ENCODE data around the gene ABT1.

ABT1 gene

GRCh38 chr6:26569433-26569764 is 27.4 kb upstream of the ABT1 start:
- no peak for TF ChIP-seq CTCF (IDR thresholded peaks at IDR 0.05)

DNA sequence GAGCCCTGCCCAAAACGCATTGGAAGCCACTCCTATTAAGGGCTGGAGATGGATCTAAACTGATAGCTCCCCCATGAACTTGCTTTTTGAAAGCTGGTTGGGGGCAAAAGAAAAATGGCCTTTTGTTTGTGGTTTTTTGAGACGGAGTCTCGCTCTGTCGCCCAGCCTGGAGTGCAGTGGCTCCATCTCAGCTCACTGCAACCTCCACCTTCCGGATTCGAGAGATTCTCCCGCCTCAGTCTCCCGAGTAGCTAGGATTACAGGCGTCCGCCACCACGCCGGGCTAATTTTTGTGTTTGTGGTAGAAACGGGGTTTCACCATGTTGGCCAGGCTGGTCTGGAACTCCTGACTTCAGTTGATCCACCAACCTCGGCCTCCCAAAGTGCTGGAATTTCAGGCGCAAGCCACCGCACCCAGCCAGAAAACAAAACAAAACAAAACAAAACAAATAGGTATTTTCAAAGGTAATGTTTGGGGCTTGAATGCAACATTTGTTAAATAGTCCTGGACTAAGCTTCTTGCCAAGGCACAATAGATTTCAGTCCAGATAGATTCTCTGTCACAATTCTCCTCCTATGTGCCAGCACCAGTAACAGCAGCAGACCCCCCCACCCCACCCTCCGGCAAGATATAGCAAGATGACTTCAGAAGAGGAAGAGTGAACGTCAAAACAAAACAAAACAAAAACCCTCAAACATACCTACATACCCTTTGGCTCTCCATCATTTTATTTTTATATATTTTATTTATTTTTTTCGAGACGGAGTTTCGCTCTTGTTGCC is 26.5 kb upstream of the ABT1 start:
- no peak for TF ChIP-seq CTCF (IDR thresholded peaks at IDR 0.05)

- no peak for TF ChIP-seq CTCF (IDR thresholded peaks at IDR 0.05)
These were observed 25.0 kb upstream of the ABT1 start for GRCh38 chr6:26571592-26572296.

- TF ChIP-seq CTCF (IDR thresholded peaks at IDR 0.05) = no peak
These were observed 21.2 kb upstream of the ABT1 start for GRCh38 chr6:26575494-26575939.

DNA sequence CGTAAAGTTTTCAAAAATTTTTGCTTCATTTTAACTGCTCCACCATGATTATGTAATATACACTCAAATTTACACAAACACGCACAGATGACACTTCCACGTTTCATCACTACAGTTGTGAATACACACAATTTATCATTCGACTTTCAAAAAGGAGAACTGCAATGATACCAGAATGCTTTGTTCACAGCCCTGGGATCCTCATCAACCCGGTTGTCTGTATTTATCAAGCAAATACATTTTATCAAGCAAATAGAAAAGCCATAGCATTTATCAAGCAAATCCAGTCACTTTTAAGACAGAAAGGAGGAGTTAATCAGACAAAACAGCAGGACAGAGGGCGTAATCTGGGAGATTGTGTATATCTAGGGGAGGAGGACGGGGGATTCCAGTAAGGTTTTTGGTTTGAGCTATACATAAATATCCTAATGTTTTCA is 20.3 kb upstream of the ABT1 start:
- TF ChIP-seq CTCF (IDR thresholded peaks at IDR 0.05) = no peak

- TF ChIP-seq CTCF (IDR thresholded peaks at IDR 0.05) = no peak
These were observed 19.6 kb upstream of the ABT1 start for GRCh38 chr6:26576929-26577719.

DNA sequence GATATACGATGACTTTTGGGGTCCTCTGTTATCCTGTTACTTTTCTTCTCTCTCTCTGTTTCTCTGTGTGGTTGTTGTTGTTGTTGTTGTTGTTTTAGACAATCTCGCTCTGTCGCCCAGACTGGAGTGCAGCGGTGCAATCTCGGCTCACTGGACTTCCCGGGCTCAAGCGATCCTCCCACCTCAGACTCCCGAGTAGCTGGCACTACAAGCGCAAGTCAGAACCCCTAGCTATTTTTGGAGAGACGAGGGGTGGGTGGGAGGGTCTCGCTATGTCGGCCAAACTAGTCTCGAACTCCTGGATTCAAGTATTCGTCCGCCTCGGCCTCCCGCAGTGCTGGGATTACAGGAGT is 19.1 kb upstream of the ABT1 start:
- TF ChIP-seq CTCF (IDR thresholded peaks at IDR 0.05) = no peak
